ENCODE results near the gene FAM193B.

DNA sequence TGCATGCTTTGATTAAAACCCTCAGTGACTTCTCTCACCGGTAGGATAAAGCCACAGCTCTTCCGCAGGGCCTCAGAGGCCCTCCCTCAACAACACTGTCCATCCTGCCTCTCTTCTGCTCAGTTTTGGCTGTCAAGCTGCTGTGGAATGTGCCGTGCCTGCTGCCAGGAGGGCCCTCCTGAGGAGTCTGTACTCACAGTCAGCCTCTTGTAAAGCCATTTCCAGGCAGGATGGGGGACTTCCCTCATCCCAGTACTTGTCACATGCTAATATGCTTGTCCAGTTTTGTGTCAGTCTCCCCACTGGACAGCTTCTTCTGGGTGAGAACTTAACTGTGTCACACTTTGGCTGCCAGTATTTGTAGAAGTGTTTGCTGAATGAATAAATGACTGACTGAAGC, 23.7 kb downstream of the FAM193B start:
- TF ChIP-seq ZNF274 (IDR thresholded peaks at IDR 0.05; ENCODE audit: low read depth, low read length) = no peak
- no peak for TF ChIP-seq YY1 (IDR thresholded peaks at IDR 0.05; ENCODE audit: insufficient read depth, insufficient read length)

Data from NT2/D1 (cell line).